GM23338 (cell line): ENCODE results near the gene TENM4. TPM values are rescaled to one million over a fixed set of nuclear protein-coding genes. Genes with fewer than 3 reads are reported as not detected.

Experiments
- ATAC-seq: fragments of 200-7000 bp; cut with Tn5 transposase; 3 replicates; pipeline ENCODE4 v1.9.1; 2020
- DNase-seq: peaks from one replicate; pipeline ENCODE4 v3.0.0-alpha.2; 2015; ENCODE audit warnings: low spot score
- H2AFZ ChIP-seq: fragments of 200-600 bp; sonication (generic); 2 replicates; pipeline ENCODE4 v1.8.0; 2016; ENCODE audit warnings: antibody characterized with exemption, mild to moderate bottlenecking, moderate library complexity
- H3F3A ChIP-seq: fragments of 200-600 bp; sonication (generic); replicated peaks from 2 replicates; pipeline ENCODE4 v1.8.0; 2017; ENCODE audit warnings: antibody characterized with exemption, mixed run types, low read depth
- H3K27ac ChIP-seq: fragments of 200-600 bp; sonication (generic); 2 replicates; pipeline ENCODE4 v1.6.1; 2016; ENCODE audit warnings: low read depth
- H3K27me3 ChIP-seq: fragments of 200-600 bp; sonication (generic); 2 replicates; pipeline ENCODE4 v1.8.0; 2016; ENCODE audit warnings: mild to moderate bottlenecking, mixed run types, moderate library complexity; ENCODE audit not compliant: insufficient read depth
- H3K36me3 ChIP-seq: fragments of 200-600 bp; sonication (generic); 2 replicates; pipeline ENCODE4 v1.8.0; 2016; ENCODE audit warnings: mild to moderate bottlenecking; ENCODE audit not compliant: insufficient read depth
- H3K4me1 ChIP-seq: fragments of 200-600 bp; sonication (generic); 2 replicates; pipeline ENCODE4 v1.8.0; 2016; ENCODE audit warnings: mild to moderate bottlenecking, moderate library complexity; ENCODE audit not compliant: insufficient read depth
- H3K4me2 ChIP-seq: fragments of 200-600 bp; sonication (generic); 2 replicates; pipeline ENCODE4 v1.7.1; 2017; ENCODE audit warnings: mixed run types
- H3K4me3 ChIP-seq: fragments of 200-600 bp; sonication (generic); 2 replicates; pipeline ENCODE4 v1.6.1; 2016; ENCODE audit warnings: mixed run types
- H3K79me2 ChIP-seq: fragments of 200-600 bp; sonication (generic); replicated peaks from 2 replicates; pipeline ENCODE4 v1.8.0; 2017; ENCODE audit warnings: mild to moderate bottlenecking; ENCODE audit not compliant: insufficient read depth
- H3K9me2 ChIP-seq: fragments of 200-600 bp; sonication (generic); 2 replicates; pipeline ENCODE4 v1.8.0; 2017; ENCODE audit not compliant: insufficient read depth
- H4K20me1 ChIP-seq: fragments of 200-600 bp; sonication (generic); replicated peaks from 2 replicates; pipeline ENCODE4 v1.8.0; 2017; ENCODE audit warnings: mild to moderate bottlenecking; ENCODE audit not compliant: insufficient read depth
- H3K27ac Mint-ChIP-seq: 2 replicates; pipeline ENCODE4 v1.8.0; 2020; ENCODE audit warnings: inconsistent platforms, mild to moderate bottlenecking, moderate library complexity, mixed read lengths
- H3K27me3 Mint-ChIP-seq: 3 replicates; pipeline ENCODE4 v1.8.0; 2022; ENCODE audit warnings: low read depth, mild to moderate bottlenecking, moderate library complexity, mixed read lengths, inconsistent platforms; ENCODE audit not compliant: insufficient read depth, poor library complexity
- H3K36me3 Mint-ChIP-seq: 3 replicates; pipeline ENCODE4 v1.8.0; 2021; ENCODE audit warnings: low read depth, mild to moderate bottlenecking, inconsistent platforms, moderate library complexity, mixed read lengths
- H3K4me1 Mint-ChIP-seq: 3 replicates; pipeline ENCODE4 v1.8.0; 2020; ENCODE audit warnings: mild to moderate bottlenecking, inconsistent platforms, mixed read lengths
- H3K4me3 Mint-ChIP-seq: 3 replicates; pipeline ENCODE4 v1.8.0; 2021; ENCODE audit warnings: moderate library complexity, mild to moderate bottlenecking, inconsistent platforms, mixed read lengths
- H3K9me3 Mint-ChIP-seq: 3 replicates; pipeline ENCODE4 v1.8.0; 2020; ENCODE audit warnings: moderate library complexity, mild to moderate bottlenecking, inconsistent platforms, mixed read lengths
- CREB1 ChIP-seq: fragments of 250-450 bp; sonication (Bioruptor Pico); IDR thresholded peaks from 2 replicates; pipeline ENCODE4 v1.5.0; 2020; ENCODE audit warnings: low read depth, mild to moderate bottlenecking, moderate library complexity
- ETS1 ChIP-seq: IDR thresholded peaks from 2 replicates; pipeline ENCODE4 v1.6.1; 2016; ENCODE audit warnings: antibody characterized with exemption
- EZH2 ChIP-seq: fragments of 200-600 bp; sonication (generic); IDR thresholded peaks from one replicate; pipeline ENCODE4 v1.8.0; 2017; ENCODE audit warnings: antibody characterized with exemption, mild to moderate bottlenecking, low read depth; ENCODE audit not compliant: unreplicated experiment
- EZH2phosphoT487 ChIP-seq: fragments of 200-600 bp; sonication (generic); IDR thresholded peaks from one replicate; pipeline ENCODE4 v1.8.1; 2018; ENCODE audit warnings: antibody characterized with exemption; ENCODE audit not compliant: unreplicated experiment
- JUNB ChIP-seq: IDR thresholded peaks from one replicate; pipeline ENCODE4 v1.6.1; 2016; ENCODE audit warnings: antibody characterized with exemption; ENCODE audit not compliant: unreplicated experiment
- NANOG ChIP-seq: IDR thresholded peaks from 2 replicates; pipeline ENCODE4 v1.6.1; 2016; ENCODE audit warnings: antibody characterized with exemption, borderline replicate concordance
- POLR2AphosphoS5 ChIP-seq: IDR thresholded peaks from 2 replicates; pipeline ENCODE4 v1.6.1; 2016; ENCODE audit warnings: antibody characterized with exemption, low read depth
- REST ChIP-seq: IDR thresholded peaks from one replicate; pipeline ENCODE4 v1.6.1; 2018; ENCODE audit warnings: antibody characterized with exemption; ENCODE audit not compliant: unreplicated experiment
- STAT1 ChIP-seq: IDR thresholded peaks from one replicate; pipeline ENCODE4 v1.6.1; 2016; ENCODE audit warnings: antibody characterized with exemption; ENCODE audit not compliant: unreplicated experiment
- ZNF114 ChIP-seq: fragments of 250-450 bp; sonication (Bioruptor Pico); IDR thresholded peaks from 2 replicates; pipeline ENCODE4 v1.5.0; 2020; ENCODE audit warnings: mild to moderate bottlenecking, moderate library complexity
- ZNF331 ChIP-seq: fragments of 250-450 bp; sonication (Bioruptor Pico); IDR thresholded peaks from 2 replicates; pipeline ENCODE4 v1.5.0; 2020; ENCODE audit warnings: low read depth, mild to moderate bottlenecking, moderate library complexity
- polyA plus RNA-seq: library from polyadenylated mRNA; unstranded; fragments of >200 nt; fragmentation: Nextera tagmentation; extraction: Ambion mirVana; gene quantifications from 2 replicates; pipeline ENCODE4 v1.2.1, GENCODE V29; 2016
- total RNA-seq: library from RNA; depleted of rRNA; stranded (reverse); fragments of >200 nt; shearing (Covaris generic); gene quantifications from 2 replicates; pipeline ENCODE4 v1.2.3, GENCODE V29; 2014
- TF ChIP-seq, protein P1 (sequence below): fragments of 250-450 bp; sonication (Bioruptor Pico); IDR thresholded peaks from 2 replicates; pipeline ENCODE4 v1.5.0; 2020; ENCODE audit warnings: mild to moderate bottlenecking, moderate library complexity
- TF ChIP-seq, protein P2 (sequence below), 2 experiments: fragments of 200-600 bp in 1 of 2; sonication (generic) in 1 of 2; conservative IDR thresholded peaks; 2 replicates each; pipeline versions ENCODE4 v1.5.1 to v1.6.1; 2016 to 2017; ENCODE audit warnings: antibody characterized with exemption in 2 of 2, low read depth in 2 of 2, mild to moderate bottlenecking in 2 of 2, moderate library complexity in 1 of 2

Gene TENM4
- total and polyA plus RNA-seq, 2 experiments from 2014 or later = 7.3 TPM

DNA sequence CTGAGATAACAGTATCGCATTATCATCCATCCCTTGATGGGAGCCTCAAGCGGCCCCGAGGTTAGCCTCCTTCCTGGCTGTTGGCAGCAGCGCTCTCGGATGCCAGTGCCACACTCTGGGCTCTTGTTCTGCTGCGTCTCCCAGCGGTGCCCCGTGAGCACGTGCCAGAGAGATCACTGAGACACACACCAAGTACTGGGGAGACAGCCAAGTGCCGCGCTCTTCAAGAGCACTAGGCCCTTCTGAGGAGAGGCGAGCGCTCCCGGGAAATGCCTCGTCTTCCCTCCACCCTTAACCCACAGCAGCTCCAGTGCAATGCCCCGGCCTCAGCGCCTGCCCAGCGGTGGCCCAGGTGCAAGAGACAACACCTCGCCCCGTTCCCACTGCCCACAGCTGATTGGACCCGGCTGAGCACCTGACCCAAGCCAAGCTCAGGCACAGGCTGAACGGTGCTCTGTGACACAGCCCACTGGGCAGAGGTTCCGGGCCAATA is 617.9 kb downstream of the TENM4 start:
- no peak overlapping the region for H3K27ac Mint-ChIP-seq
- H3K4me3 ChIP-seq = no peak overlapping the region
- H3K27me3 Mint-ChIP-seq = peaks cover 3% of the 10 kb centered on the region
- H3K36me3 ChIP-seq = no peaks in the 10 kb centered on the region
- H2AFZ ChIP-seq = peak overlapping the region; percentile 67; the same call in 1 of the 2 replicates
- H3K9me2 ChIP-seq = no peaks in the 10 kb centered on the region
- TF ChIP-seq STAT1 = no peak
- TF ChIP-seq, protein P1, sequence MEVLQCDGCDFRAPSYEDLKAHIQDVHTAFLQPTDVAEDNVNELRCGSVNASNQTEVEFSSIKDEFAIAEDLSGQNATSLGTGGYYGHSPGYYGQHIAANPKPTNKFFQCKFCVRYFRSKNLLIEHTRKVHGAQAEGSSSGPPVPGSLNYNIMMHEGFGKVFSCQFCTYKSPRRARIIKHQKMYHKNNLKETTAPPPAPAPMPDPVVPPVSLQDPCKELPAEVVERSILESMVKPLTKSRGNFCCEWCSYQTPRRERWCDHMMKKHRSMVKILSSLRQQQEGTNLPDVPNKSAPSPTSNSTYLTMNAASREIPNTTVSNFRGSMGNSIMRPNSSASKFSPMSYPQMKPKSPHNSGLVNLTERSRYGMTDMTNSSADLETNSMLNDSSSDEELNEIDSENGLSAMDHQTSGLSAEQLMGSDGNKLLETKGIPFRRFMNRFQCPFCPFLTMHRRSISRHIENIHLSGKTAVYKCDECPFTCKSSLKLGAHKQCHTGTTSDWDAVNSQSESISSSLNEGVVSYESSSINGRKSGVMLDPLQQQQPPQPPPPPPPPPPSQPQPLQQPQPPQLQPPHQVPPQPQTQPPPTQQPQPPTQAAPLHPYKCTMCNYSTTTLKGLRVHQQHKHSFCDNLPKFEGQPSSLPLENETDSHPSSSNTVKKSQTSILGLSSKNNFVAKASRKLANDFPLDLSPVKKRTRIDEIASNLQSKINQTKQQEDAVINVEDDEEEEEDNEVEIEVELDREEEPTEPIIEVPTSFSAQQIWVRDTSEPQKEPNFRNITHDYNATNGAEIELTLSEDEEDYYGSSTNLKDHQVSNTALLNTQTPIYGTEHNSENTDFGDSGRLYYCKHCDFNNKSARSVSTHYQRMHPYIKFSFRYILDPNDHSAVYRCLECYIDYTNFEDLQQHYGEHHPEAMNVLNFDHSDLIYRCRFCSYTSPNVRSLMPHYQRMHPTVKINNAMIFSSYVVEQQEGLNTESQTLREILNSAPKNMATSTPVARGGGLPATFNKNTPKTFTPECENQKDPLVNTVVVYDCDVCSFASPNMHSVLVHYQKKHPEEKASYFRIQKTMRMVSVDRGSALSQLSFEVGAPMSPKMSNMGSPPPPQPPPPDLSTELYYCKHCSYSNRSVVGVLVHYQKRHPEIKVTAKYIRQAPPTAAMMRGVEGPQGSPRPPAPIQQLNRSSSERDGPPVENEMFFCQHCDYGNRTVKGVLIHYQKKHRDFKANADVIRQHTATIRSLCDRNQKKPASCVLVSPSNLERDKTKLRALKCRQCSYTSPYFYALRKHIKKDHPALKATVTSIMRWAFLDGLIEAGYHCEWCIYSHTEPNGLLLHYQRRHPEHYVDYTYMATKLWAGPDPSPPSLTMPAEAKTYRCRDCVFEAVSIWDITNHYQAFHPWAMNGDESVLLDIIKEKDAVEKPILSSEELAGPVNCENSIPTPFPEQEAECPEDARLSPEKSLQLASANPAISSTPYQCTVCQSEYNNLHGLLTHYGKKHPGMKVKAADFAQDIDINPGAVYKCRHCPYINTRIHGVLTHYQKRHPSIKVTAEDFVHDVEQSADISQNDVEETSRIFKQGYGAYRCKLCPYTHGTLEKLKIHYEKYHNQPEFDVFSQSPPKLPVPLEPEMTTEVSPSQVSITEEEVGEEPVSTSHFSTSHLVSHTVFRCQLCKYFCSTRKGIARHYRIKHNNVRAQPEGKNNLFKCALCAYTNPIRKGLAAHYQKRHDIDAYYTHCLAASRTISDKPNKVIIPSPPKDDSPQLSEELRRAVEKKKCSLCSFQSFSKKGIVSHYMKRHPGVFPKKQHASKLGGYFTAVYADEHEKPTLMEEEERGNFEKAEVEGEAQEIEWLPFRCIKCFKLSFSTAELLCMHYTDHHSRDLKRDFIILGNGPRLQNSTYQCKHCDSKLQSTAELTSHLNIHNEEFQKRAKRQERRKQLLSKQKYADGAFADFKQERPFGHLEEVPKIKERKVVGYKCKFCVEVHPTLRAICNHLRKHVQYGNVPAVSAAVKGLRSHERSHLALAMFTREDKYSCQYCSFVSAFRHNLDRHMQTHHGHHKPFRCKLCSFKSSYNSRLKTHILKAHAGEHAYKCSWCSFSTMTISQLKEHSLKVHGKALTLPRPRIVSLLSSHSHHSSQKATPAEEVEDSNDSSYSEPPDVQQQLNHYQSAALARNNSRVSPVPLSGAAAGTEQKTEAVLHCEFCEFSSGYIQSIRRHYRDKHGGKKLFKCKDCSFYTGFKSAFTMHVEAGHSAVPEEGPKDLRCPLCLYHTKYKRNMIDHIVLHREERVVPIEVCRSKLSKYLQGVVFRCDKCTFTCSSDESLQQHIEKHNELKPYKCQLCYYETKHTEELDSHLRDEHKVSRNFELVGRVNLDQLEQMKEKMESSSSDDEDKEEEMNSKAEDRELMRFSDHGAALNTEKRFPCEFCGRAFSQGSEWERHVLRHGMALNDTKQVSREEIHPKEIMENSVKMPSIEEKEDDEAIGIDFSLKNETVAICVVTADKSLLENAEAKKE (CRISPR knock-in tag) = no peak
- no peak for TF ChIP-seq CREB1 (CRISPR knock-in tag)
- TF ChIP-seq EZH2 = no peak
- no peak for TF ChIP-seq JUNB
- TF ChIP-seq POLR2AphosphoS5 = no peak
- no peak for TF ChIP-seq ETS1
- no peak for TF ChIP-seq NANOG
- no peak for TF ChIP-seq ZNF331 (CRISPR knock-in tag)
- no peak for TF ChIP-seq REST
- TF ChIP-seq, protein P2, sequence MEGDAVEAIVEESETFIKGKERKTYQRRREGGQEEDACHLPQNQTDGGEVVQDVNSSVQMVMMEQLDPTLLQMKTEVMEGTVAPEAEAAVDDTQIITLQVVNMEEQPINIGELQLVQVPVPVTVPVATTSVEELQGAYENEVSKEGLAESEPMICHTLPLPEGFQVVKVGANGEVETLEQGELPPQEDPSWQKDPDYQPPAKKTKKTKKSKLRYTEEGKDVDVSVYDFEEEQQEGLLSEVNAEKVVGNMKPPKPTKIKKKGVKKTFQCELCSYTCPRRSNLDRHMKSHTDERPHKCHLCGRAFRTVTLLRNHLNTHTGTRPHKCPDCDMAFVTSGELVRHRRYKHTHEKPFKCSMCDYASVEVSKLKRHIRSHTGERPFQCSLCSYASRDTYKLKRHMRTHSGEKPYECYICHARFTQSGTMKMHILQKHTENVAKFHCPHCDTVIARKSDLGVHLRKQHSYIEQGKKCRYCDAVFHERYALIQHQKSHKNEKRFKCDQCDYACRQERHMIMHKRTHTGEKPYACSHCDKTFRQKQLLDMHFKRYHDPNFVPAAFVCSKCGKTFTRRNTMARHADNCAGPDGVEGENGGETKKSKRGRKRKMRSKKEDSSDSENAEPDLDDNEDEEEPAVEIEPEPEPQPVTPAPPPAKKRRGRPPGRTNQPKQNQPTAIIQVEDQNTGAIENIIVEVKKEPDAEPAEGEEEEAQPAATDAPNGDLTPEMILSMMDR (conservative IDR thresholded peaks at IDR 0.05; ENCODE audit: low read depth in 2 of 2) = no peak
- TF ChIP-seq ZNF114 (CRISPR knock-in tag) = no peak
- TF ChIP-seq EZH2phosphoT487 = no peak
- no peaks in the 10 kb centered on the region for H3K36me3 Mint-ChIP-seq
- H3K4me3 Mint-ChIP-seq = no peak overlapping the region
- H3K4me2 ChIP-seq = no peak overlapping the region
- no peaks in the 10 kb centered on the region for H3K79me2 ChIP-seq
- ATAC-seq (peak; percentile 64), DNase-seq (no peak)
- H3K4me1 ChIP-seq = peaks cover 5% of the 10 kb centered on the region; the same call in 1 of the 2 replicates
- peaks cover 6% of the 10 kb centered on the region for H3K4me1 Mint-ChIP-seq
- H3K27me3 ChIP-seq = no peaks in the 10 kb centered on the region
- H4K20me1 ChIP-seq = no peaks in the 10 kb centered on the region
- H3K9me3 Mint-ChIP-seq = no peaks in the 10 kb centered on the region
- no peak overlapping the region for H3K27ac ChIP-seq
- H3F3A ChIP-seq = no peaks in the 10 kb centered on the region
